Activated CD8-positive, alpha-beta memory T cell treated with anti-CD3 and anti-CD28 coated beads, Interleukin-2, amount 10 ng/mL, durations not matched to agents 7 days and 5 days (primary cell): ENCODE data around the gene HEBP1. TPM values are rescaled to one million over a fixed set of nuclear protein-coding genes. Genes with fewer than 3 reads are reported as not detected.

Source experiments
- ATAC-seq: fragments of 150-1000 bp; cut with Tn5 transposase; one replicate; pipeline ENCODE4 v1.10.0; 2021; ENCODE audit warnings: moderate library complexity
- CTCF ChIA-PET: fragments of 350-600 bp; sonication (Branson Sonifier 250); formaldehyde crosslinking; loops from one replicate; lab custom pipeline; 2021; ENCODE audit warnings: antibody characterized with exemption; lab: Charles Lee
- DNase-seq: peaks from one replicate; pipeline ENCODE4 v3.0.0-alpha.2; 2020
- H3K27ac Mint-ChIP-seq: one replicate; pipeline ENCODE4 v1.8.0; 2021; ENCODE audit warnings: mild to moderate bottlenecking, mixed read lengths
- H3K27me3 Mint-ChIP-seq: one replicate; pipeline ENCODE4 v1.8.0; 2021; ENCODE audit warnings: mixed read lengths
- H3K36me3 Mint-ChIP-seq: one replicate; pipeline ENCODE4 v1.8.0; 2021; ENCODE audit warnings: mild to moderate bottlenecking, mixed read lengths
- H3K4me1 Mint-ChIP-seq: one replicate; pipeline ENCODE4 v1.8.0; 2021; ENCODE audit warnings: mixed read lengths
- H3K4me3 Mint-ChIP-seq: one replicate; pipeline ENCODE4 v1.8.0; 2021; ENCODE audit warnings: mild to moderate bottlenecking, moderate library complexity, mixed read lengths
- H3K9me3 Mint-ChIP-seq: one replicate; pipeline ENCODE4 v1.8.0; 2022; ENCODE audit warnings: low read depth, mixed read lengths
- total RNA-seq, 2 experiments: library from RNA; stranded (reverse); gene quantifications; one replicate each; pipeline ENCODE4 v1.2.3, GENCODE V29; 2021

The HEBP1 gene
- total RNA-seq, 2 experiments from 2014 or later = 8.9 to 9.7 TPM

- DNase-seq (no peak), ATAC-seq (no peak)
- CTCF ChIA-PET = interaction anchor here (0.9 kb wide), 1 partner anchor 19 kb away, joined by 3 read pairs; no protein-coding TSS in a partner anchor
- Mint-ChIP-seq H3K4me3 (no peak overlapping the region), H3K36me3 (no peaks in the 10 kb centered on the region), H3K27ac (no peak overlapping the region), H3K27me3 (peaks cover 22% of the 10 kb centered on the region), H3K4me1 (no peaks in the 10 kb centered on the region), H3K9me3 (no peaks in the 10 kb centered on the region)
Observed at GRCh38 chr12:13007496-13008233, 7.6 kb upstream of the HEBP1 start.

GRCh38 chr12:13005649-13006048, 5.6 kb upstream of the HEBP1 start:
- no peak for ATAC-seq
- no peak for DNase-seq
- Mint-ChIP-seq H3K4me3 (no peak overlapping the region), H3K9me3 (no peaks in the 10 kb centered on the region), H3K36me3 (no peaks in the 10 kb centered on the region), H3K27me3 (peaks cover 31% of the 10 kb centered on the region), H3K27ac (no peak overlapping the region), H3K4me1 (peaks cover 8% of the 10 kb centered on the region)
- CTCF ChIA-PET = no interaction called here

GRCh38 chr12:13004986-13005385, 4.9 kb upstream of the HEBP1 start:
- Mint-ChIP-seq H3K36me3 (no peaks in the 10 kb centered on the region), H3K4me1 (peaks cover 8% of the 10 kb centered on the region), H3K4me3 (no peak overlapping the region), H3K27ac (no peak overlapping the region), H3K9me3 (no peaks in the 10 kb centered on the region), H3K27me3 (peaks cover 29% of the 10 kb centered on the region)
- no peak for DNase-seq
- no peak for ATAC-seq
- CTCF ChIA-PET = no interaction called here

GRCh38 chr12:13004361-13004760, 4.3 kb upstream of the HEBP1 start:
- H3K27ac Mint-ChIP-seq = no peak overlapping the region
- H3K36me3 Mint-ChIP-seq = no peaks in the 10 kb centered on the region
- peaks cover 29% of the 10 kb centered on the region for H3K27me3 Mint-ChIP-seq
- no peak for ATAC-seq
- no peak overlapping the region for H3K4me3 Mint-ChIP-seq
- no peaks in the 10 kb centered on the region for H3K9me3 Mint-ChIP-seq
- H3K4me1 Mint-ChIP-seq = peaks cover 11% of the 10 kb centered on the region
- CTCF ChIA-PET = no interaction called here
- DNase-seq = no peak

GRCh38 chr12:13002301-13003097, 2.4 kb upstream of the HEBP1 start:
- DNase-seq (no peak), ATAC-seq (no peak)

GRCh38 chr12:13001775-13002040, 1.6 kb upstream of the HEBP1 start:
- CTCF ChIA-PET = interaction anchor here (3.1 kb wide), 1 partner anchor 86 kb away, joined by 9 read pairs; no protein-coding TSS in a partner anchor
- H3K27ac Mint-ChIP-seq = peak overlapping the region; percentile 37

More at GRCh38 chr12:13002301-13003097, 2.4 kb upstream of the HEBP1 start:
- peaks cover 18% of the 10 kb centered on the region for H3K4me1 Mint-ChIP-seq
- H3K27ac Mint-ChIP-seq = no peak overlapping the region
- CTCF ChIA-PET = interaction anchor here (3.1 kb wide), 1 partner anchor 86 kb away, joined by 9 read pairs; no protein-coding TSS in a partner anchor
- H3K36me3 Mint-ChIP-seq = no peaks in the 10 kb centered on the region
- no peaks in the 10 kb centered on the region for H3K9me3 Mint-ChIP-seq
- H3K4me3 Mint-ChIP-seq = peak overlapping the region; percentile 63
- peaks cover 29% of the 10 kb centered on the region for H3K27me3 Mint-ChIP-seq

GRCh38 chr12:13000925-13001774, 1.1 kb upstream of the HEBP1 start:
- peaks cover 21% of the 10 kb centered on the region for H3K4me1 Mint-ChIP-seq

More at GRCh38 chr12:13001775-13002040, 1.6 kb upstream of the HEBP1 start:
- no peak for DNase-seq
- no peaks in the 10 kb centered on the region for H3K36me3 Mint-ChIP-seq
- H3K4me3 Mint-ChIP-seq = peak overlapping the region; percentile 63
- peaks cover 29% of the 10 kb centered on the region for H3K27me3 Mint-ChIP-seq
- H3K4me1 Mint-ChIP-seq = peaks cover 21% of the 10 kb centered on the region
- ATAC-seq = no peak
- H3K9me3 Mint-ChIP-seq = no peaks in the 10 kb centered on the region

GRCh38 chr12:13000616-13000924, 505 bp upstream of the HEBP1 start:
- H3K9me3 Mint-ChIP-seq = no peaks in the 10 kb centered on the region
- peak overlapping the region; percentile 82 for H3K4me3 Mint-ChIP-seq
- ATAC-seq (peak; percentile 38), DNase-seq (no peak)
- CTCF ChIA-PET = interaction anchor here (0.8 to 3.1 kb wide), 2 partner anchors 84 to 211 kb away, joined by 3 to 9 read pairs; no protein-coding TSS in a partner anchor
- no peak overlapping the region for H3K27ac Mint-ChIP-seq
- peaks cover 21% of the 10 kb centered on the region for H3K4me1 Mint-ChIP-seq
- peaks cover 28% of the 10 kb centered on the region for H3K27me3 Mint-ChIP-seq
- no peaks in the 10 kb centered on the region for H3K36me3 Mint-ChIP-seq

More at GRCh38 chr12:13000925-13001774, 1.1 kb upstream of the HEBP1 start:
- Mint-ChIP-seq H3K36me3 (no peaks in the 10 kb centered on the region), H3K9me3 (no peaks in the 10 kb centered on the region), H3K4me3 (peak overlapping the region; percentile 82), H3K27ac (peak overlapping the region; percentile 72), H3K27me3 (peaks cover 29% of the 10 kb centered on the region)
- ATAC-seq (peak; percentile 22), DNase-seq (peak; percentile 45)
- CTCF ChIA-PET = interaction anchor here (0.8 to 3.1 kb wide), 2 partner anchors 85 to 211 kb away, joined by 3 to 9 read pairs; no protein-coding TSS in a partner anchor

GRCh38 chr12:12999271-12999958, 650 bp downstream of the HEBP1 start:
- Mint-ChIP-seq H3K27ac (no peak overlapping the region), H3K9me3 (no peaks in the 10 kb centered on the region), H3K36me3 (no peaks in the 10 kb centered on the region), H3K27me3 (peaks cover 27% of the 10 kb centered on the region), H3K4me3 (peak overlapping the region; percentile 82), H3K4me1 (peaks cover 21% of the 10 kb centered on the region)
- ATAC-seq = no peak
- no peak for DNase-seq
- CTCF ChIA-PET = no interaction called here

- no peak overlapping the region for H3K4me3 Mint-ChIP-seq
- peaks cover 18% of the 10 kb centered on the region for H3K27me3 Mint-ChIP-seq
- H3K4me1 Mint-ChIP-seq = peaks cover 25% of the 10 kb centered on the region
- peaks cover 5% of the 10 kb centered on the region for H3K36me3 Mint-ChIP-seq
- H3K27ac Mint-ChIP-seq = no peak overlapping the region
- ATAC-seq (no peak), DNase-seq (no peak)
- H3K9me3 Mint-ChIP-seq = no peaks in the 10 kb centered on the region
- CTCF ChIA-PET = no interaction called here
Observed at GRCh38 chr12:12998248-12998647, 1.8 kb downstream of the HEBP1 start.

- Mint-ChIP-seq H3K27me3 (peaks cover 13% of the 10 kb centered on the region), H3K9me3 (no peaks in the 10 kb centered on the region), H3K27ac (no peak overlapping the region), H3K36me3 (peaks cover 5% of the 10 kb centered on the region), H3K4me1 (peaks cover 30% of the 10 kb centered on the region), H3K4me3 (no peak overlapping the region)
- no peak for ATAC-seq
- DNase-seq = no peak
- CTCF ChIA-PET = no interaction called here
Observed at GRCh38 chr12:12997734-12998133, 2.3 kb downstream of the HEBP1 start.

- no peak overlapping the region for H3K27ac Mint-ChIP-seq
- ATAC-seq (no peak), DNase-seq (no peak)
- peaks cover 5% of the 10 kb centered on the region for H3K36me3 Mint-ChIP-seq
- no peak overlapping the region for H3K4me3 Mint-ChIP-seq
- H3K9me3 Mint-ChIP-seq = no peaks in the 10 kb centered on the region
- peaks cover 35% of the 10 kb centered on the region for H3K4me1 Mint-ChIP-seq
- CTCF ChIA-PET = interaction anchor here (0.9 kb wide), 1 partner anchor 11 kb away, joined by 3 read pairs; no protein-coding TSS in a partner anchor
- peaks cover 8% of the 10 kb centered on the region for H3K27me3 Mint-ChIP-seq
Observed at GRCh38 chr12:12997156-12997555, 2.9 kb downstream of the HEBP1 start.
